Liver (tissue), 9 donors: ENCODE data around the gene TMEM170A. TPM values are rescaled to one million over a fixed set of nuclear protein-coding genes. Genes with fewer than 3 reads are reported as not detected.

Experiments used
- DNase-seq: peaks from one replicate; pipeline ENCODE4 v3.0.0-alpha.2; 2017; ENCODE audit warnings: low spot score
- H3K27ac ChIP-seq, 2 donors: one replicate each; pipeline ENCODE4 v1.7.0; 2013; ENCODE audit warnings: inconsistent platforms in 2 of 2, low read length in 2 of 2, control low read depth in 1 of 2, low read depth in 1 of 2, mild to moderate bottlenecking in 1 of 2
- H3K27me3 ChIP-seq, 4 donors: one replicate each; pipeline versions ENCODE4 v1.6.1 to v1.7.0; 2013; ENCODE audit warnings: low read length in 3 of 4, inconsistent platforms in 1 of 4, mild to moderate bottlenecking in 1 of 4, moderate library complexity in 1 of 4; ENCODE audit not compliant: control insufficient read depth in 4 of 4, insufficient read depth in 4 of 4
- H3K36me3 ChIP-seq, 4 donors: one replicate each; pipeline versions ENCODE4 v1.6.1 to v1.7.0; 2013; ENCODE audit warnings: low read length in 3 of 4, mild to moderate bottlenecking in 3 of 4, low read depth in 1 of 4, moderate library complexity in 1 of 4; ENCODE audit not compliant: control insufficient read depth in 4 of 4, insufficient read depth in 3 of 4
- H3K4me1 ChIP-seq, 4 donors: one replicate each; pipeline versions ENCODE4 v1.6.1 to v1.7.0; 2013; ENCODE audit warnings: low read length in 3 of 4, mild to moderate bottlenecking in 3 of 4, moderate library complexity in 1 of 4; ENCODE audit not compliant: control insufficient read depth in 4 of 4, insufficient read depth in 4 of 4
- H3K4me3 ChIP-seq, 3 donors: one replicate each; pipeline versions ENCODE4 v1.6.1 to v1.7.0; 2013; ENCODE audit warnings: low read length in 3 of 3, control low read depth in 1 of 3, low read depth in 1 of 3, mild to moderate bottlenecking in 1 of 3
- H3K9ac ChIP-seq, 2 donors: one replicate each; pipeline ENCODE4 v1.7.0; 2013; ENCODE audit warnings: low read length in 2 of 2, mild to moderate bottlenecking in 2 of 2, moderate library complexity in 2 of 2, control low read depth in 1 of 2, low read depth in 1 of 2
- H3K9me3 ChIP-seq, 4 donors: one replicate each; pipeline versions ENCODE4 v1.6.1 to v1.7.0; 2013; ENCODE audit warnings: low read length in 3 of 4; ENCODE audit not compliant: control insufficient read depth in 4 of 4
- CTCF ChIP-seq: fragments of 150-350 bp; IDR thresholded peaks from 2 replicates; pipeline ENCODE4 v1.5.1; 2017; ENCODE audit warnings: improper control_type of control experiment, low read depth, low read length; ENCODE audit not compliant: missing input control
- EGR1 ChIP-seq, 2 donors: IDR thresholded peaks; 2 replicates each; pipeline ENCODE4 v1.6.1; 2016 to 2018; ENCODE audit warnings: antibody characterized with exemption in 2 of 2, low read depth in 2 of 2
- FOXA1 ChIP-seq: IDR thresholded peaks from 2 replicates; pipeline ENCODE4 v1.6.1; 2016; ENCODE audit warnings: antibody characterized with exemption
- FOXA2 ChIP-seq: IDR thresholded peaks from 2 replicates; pipeline ENCODE4 v1.6.1; 2016; ENCODE audit warnings: antibody characterized with exemption
- GABPA ChIP-seq, 2 donors: IDR thresholded peaks in 1 of 2; conservative IDR thresholded peaks in 1 of 2; 2 replicates each; pipeline ENCODE4 v1.6.1; 2016; ENCODE audit warnings: antibody characterized with exemption in 2 of 2, mild to moderate bottlenecking in 1 of 2, moderate library complexity in 1 of 2
- HNF4A ChIP-seq, 2 donors: conservative IDR thresholded peaks; 2 replicates each; pipeline ENCODE4 v1.6.1; 2016; ENCODE audit warnings: antibody characterized with exemption in 2 of 2, mild to moderate bottlenecking in 2 of 2
- HNF4G ChIP-seq: IDR thresholded peaks from 2 replicates; pipeline ENCODE4 v1.6.1; 2016; ENCODE audit warnings: antibody characterized with exemption
- JUND ChIP-seq, 2 donors: IDR thresholded peaks; 2 replicates each; pipeline ENCODE4 v1.6.1; 2016; ENCODE audit warnings: antibody characterized with exemption in 2 of 2
- MAX ChIP-seq: IDR thresholded peaks from 2 replicates; pipeline ENCODE4 v1.6.1; 2016; ENCODE audit warnings: antibody characterized with exemption
- NR2F2 ChIP-seq: IDR thresholded peaks from 2 replicates; pipeline ENCODE4 v1.6.1; 2016; ENCODE audit warnings: antibody characterized with exemption
- RAD21 ChIP-seq, 2 donors: IDR thresholded peaks; 2 replicates each; pipeline ENCODE4 v1.6.1; 2016; ENCODE audit warnings: antibody characterized with exemption in 2 of 2, mild to moderate bottlenecking in 2 of 2
- RXRA ChIP-seq, 2 donors: IDR thresholded peaks; 2 replicates each; pipeline ENCODE4 v1.6.1; 2017 to 2018; ENCODE audit warnings: antibody characterized with exemption in 2 of 2, mild to moderate bottlenecking in 1 of 2
- SP1 ChIP-seq: IDR thresholded peaks from 2 replicates; pipeline ENCODE4 v1.6.1; 2018; ENCODE audit warnings: antibody characterized with exemption, mild to moderate bottlenecking
- TAF1 ChIP-seq: conservative IDR thresholded peaks from 2 replicates; pipeline ENCODE4 v1.6.1; 2016; ENCODE audit warnings: antibody characterized with exemption, mild to moderate bottlenecking
- ZBTB33 ChIP-seq: IDR thresholded peaks from 2 replicates; pipeline ENCODE4 v1.6.1; 2016; ENCODE audit warnings: antibody characterized with exemption
- WGBS: extraction: QIAGEN DNeasy Blood & Tissue Kit; methylation state at CpG from one replicate; pipeline ENCODE4 v1.1.7; 2013; 5-methylcytosine and 5-hydroxymethylcytosine counted together
- polyA plus RNA-seq, 2 donors: library from polyadenylated mRNA; stranded (reverse) in 1 of 2; unstranded in 1 of 2; fragments of 200-250 nt in 1 of 2; fragments of >200 nt in 1 of 2; fragmentation: Nextera tagmentation in 1 of 2; extraction: Ambion mirVana in 1 of 2; gene quantifications; one replicate each; pipeline versions ENCODE4 v1.2.1 to v1.2.3, GENCODE V29; 2013 to 2015
- total RNA-seq, 2 donors: library from RNA; depleted of rRNA; stranded (reverse); fragments of >200 nt; gene quantifications; one replicate each; pipeline ENCODE4 v1.2.3, GENCODE V29; 2014
- TF ChIP-seq, protein P1 (sequence below): IDR thresholded peaks from 2 replicates; pipeline ENCODE4 v1.6.1; 2016; ENCODE audit warnings: antibody characterized with exemption
- TF ChIP-seq, protein P2 (sequence below): IDR thresholded peaks from 2 replicates; pipeline ENCODE4 v1.6.1; 2016; ENCODE audit warnings: antibody characterized with exemption, mild to moderate bottlenecking
- donor health status: healthy.
- donor health status: healthy.
- donor health status: healthy.
- donor health status: healthy.
- donor health status: healthy.

TMEM170A gene
- total and polyA plus RNA-seq, 4 donors: 5.8 to 25.4 (median 16.3) TPM

DNA sequence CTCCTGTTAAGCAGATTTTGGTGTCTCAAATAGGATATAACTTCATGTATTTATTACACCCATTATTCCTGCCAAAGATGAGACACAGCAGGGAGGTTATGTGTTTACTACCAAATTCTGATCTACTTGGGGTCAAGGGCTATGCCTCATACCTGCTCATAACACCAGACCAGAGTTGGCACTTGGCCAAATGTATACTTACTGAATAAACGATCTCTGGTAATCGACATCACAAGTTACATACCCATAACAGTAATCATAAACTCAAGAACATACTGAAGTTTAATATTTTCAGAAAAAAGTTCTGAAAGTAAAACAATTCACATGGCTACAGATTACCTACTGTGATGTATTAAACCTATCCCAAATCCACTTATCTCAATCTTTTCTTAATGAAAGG lies 2.9 kb downstream of the TMEM170A start:
- Histone ChIP-seq H3K9ac (no peak overlapping the region), H3K27ac (no peak overlapping the region), H3K4me3 (no peak overlapping the region), H3K4me1 (peaks cover 0 to 11% (median 8%) of the 10 kb centered on the region in 4 donors), H3K27me3 (no peaks in the 10 kb centered on the region), H3K36me3 (no peaks in the 10 kb centered on the region), H3K9me3 (no peaks in the 10 kb centered on the region)
- no peak for DNase-seq
- WGBS: 81% methylated on average over 2 of the region's 2 CpGs
- TF ChIP-seq FOXA2 (no peak), EGR1 (IDR thresholded peaks at IDR 0.05; ENCODE audit: low read depth in 2 of 2) (no peak), JUND (IDR thresholded peaks at IDR 0.05) (no peak), GABPA (IDR thresholded peaks at IDR 0.05 in 1 of 2, conservative IDR thresholded peaks at IDR 0.05 in 1 of 2) (no peak)
- TF ChIP-seq, protein P1, sequence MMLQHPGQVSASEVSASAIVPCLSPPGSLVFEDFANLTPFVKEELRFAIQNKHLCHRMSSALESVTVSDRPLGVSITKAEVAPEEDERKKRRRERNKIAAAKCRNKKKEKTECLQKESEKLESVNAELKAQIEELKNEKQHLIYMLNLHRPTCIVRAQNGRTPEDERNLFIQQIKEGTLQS: no peak

- Histone ChIP-seq H3K27me3 (no peaks in the 10 kb centered on the region), H3K4me1 (peaks cover 0 to 11% (median 8%) of the 10 kb centered on the region in 4 donors), H3K9me3 (no peaks in the 10 kb centered on the region), H3K27ac (no peak overlapping the region), H3K9ac (no peak overlapping the region), H3K36me3 (no peaks in the 10 kb centered on the region), H3K4me3 (no peak overlapping the region)
- no peak for DNase-seq
- TF ChIP-seq RXRA (IDR thresholded peaks at IDR 0.05) (no peak), ZBTB33 (no peak), HNF4A (conservative IDR thresholded peaks at IDR 0.05) (no peak)
- WGBS: 54% methylated on average over 1 of the region's 1 CpG
Measured at GRCh38 chr16:75460446-75460845, 4.0 kb downstream of the TMEM170A start.

DNA sequence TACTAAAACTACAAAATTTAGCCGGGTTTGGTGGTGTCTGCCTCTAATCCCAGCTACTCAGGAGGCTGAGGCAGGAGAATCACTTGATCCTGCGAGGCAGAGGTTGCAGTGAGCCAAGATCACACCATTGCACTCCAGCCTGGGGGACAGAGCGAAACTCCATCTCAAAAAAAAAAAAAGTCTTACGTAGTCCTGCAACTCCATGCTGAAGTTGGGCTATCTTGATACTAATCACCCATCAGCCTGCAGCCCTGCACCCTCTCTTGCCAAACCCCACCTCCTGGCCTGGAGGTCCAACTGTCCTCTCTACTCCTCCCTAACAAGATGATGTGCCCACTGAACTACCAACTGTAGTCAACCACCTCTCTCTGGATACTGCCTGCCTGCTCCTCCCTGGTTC lies 4.8 kb downstream of the TMEM170A start:
- peaks cover 0 to 10% (median 8%) of the 10 kb centered on the region in 4 donors for H3K4me1 ChIP-seq
- H3K4me3 ChIP-seq: no peak overlapping the region
- H3K27ac ChIP-seq: no peak overlapping the region
- H3K9ac ChIP-seq: no peak overlapping the region
- over 99% methylated on average over 4 of the region's 4 CpGs for WGBS
- H3K27me3 ChIP-seq: no peaks in the 10 kb centered on the region
- no peaks in the 10 kb centered on the region for H3K9me3 ChIP-seq
- no peak for DNase-seq
- TF ChIP-seq JUND (IDR thresholded peaks at IDR 0.05) (no peak), FOXA2 (no peak), FOXA1 (no peak), HNF4A (conservative IDR thresholded peaks at IDR 0.05) (no peak), NR2F2 (no peak), TAF1 (no peak), MAX (no peak), EGR1 (IDR thresholded peaks at IDR 0.05; ENCODE audit: low read depth in 2 of 2) (no peak), RAD21 (IDR thresholded peaks at IDR 0.05) (no peak), SP1 (no peak), GABPA (IDR thresholded peaks at IDR 0.05 in 1 of 2, conservative IDR thresholded peaks at IDR 0.05 in 1 of 2) (no peak), CTCF (no peak), HNF4G (no peak), ZBTB33 (no peak)
- TF ChIP-seq, protein P2, sequence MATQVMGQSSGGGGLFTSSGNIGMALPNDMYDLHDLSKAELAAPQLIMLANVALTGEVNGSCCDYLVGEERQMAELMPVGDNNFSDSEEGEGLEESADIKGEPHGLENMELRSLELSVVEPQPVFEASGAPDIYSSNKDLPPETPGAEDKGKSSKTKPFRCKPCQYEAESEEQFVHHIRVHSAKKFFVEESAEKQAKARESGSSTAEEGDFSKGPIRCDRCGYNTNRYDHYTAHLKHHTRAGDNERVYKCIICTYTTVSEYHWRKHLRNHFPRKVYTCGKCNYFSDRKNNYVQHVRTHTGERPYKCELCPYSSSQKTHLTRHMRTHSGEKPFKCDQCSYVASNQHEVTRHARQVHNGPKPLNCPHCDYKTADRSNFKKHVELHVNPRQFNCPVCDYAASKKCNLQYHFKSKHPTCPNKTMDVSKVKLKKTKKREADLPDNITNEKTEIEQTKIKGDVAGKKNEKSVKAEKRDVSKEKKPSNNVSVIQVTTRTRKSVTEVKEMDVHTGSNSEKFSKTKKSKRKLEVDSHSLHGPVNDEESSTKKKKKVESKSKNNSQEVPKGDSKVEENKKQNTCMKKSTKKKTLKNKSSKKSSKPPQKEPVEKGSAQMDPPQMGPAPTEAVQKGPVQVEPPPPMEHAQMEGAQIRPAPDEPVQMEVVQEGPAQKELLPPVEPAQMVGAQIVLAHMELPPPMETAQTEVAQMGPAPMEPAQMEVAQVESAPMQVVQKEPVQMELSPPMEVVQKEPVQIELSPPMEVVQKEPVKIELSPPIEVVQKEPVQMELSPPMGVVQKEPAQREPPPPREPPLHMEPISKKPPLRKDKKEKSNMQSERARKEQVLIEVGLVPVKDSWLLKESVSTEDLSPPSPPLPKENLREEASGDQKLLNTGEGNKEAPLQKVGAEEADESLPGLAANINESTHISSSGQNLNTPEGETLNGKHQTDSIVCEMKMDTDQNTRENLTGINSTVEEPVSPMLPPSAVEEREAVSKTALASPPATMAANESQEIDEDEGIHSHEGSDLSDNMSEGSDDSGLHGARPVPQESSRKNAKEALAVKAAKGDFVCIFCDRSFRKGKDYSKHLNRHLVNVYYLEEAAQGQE: no peak
- TF ChIP-seq, protein P1: no peak
- H3K36me3 ChIP-seq: no peaks in the 10 kb centered on the region
